ENCODE data around the gene WDR86.

GRCh38 chr7:151409667-151410404 lies at the start of gene WDR86:
- TF ChIP-seq GATA2 (IDR thresholded peaks at IDR 0.05; ENCODE audit: low read depth, low read length), result no peak
- no peak for TF ChIP-seq GATA3 (IDR thresholded peaks at IDR 0.05; ENCODE audit: low read depth, low read length)
